ENCODE data around the gene BCL2L15.
A peak's percentile ranks its signal among the peaks of the same experiment; 100 is the strongest.
"Not testable (repeated sequence)": the region's sequence is repeated elsewhere in the genome, so short reads cannot be mapped to it uniquely, and the experiment has no call there.

The BCL2L15 gene

GRCh38 chr1:113870778-113871177 is 16.6 kb downstream of the BCL2L15 start:
- no peak for DNase-seq (ENCODE audit: low spot score)

- DNase-seq (ENCODE audit: low spot score), result no peak
These were observed 18.8 kb downstream of the BCL2L15 start for GRCh38 chr1:113868387-113869083.

GRCh38 chr1:113861641-113862040 is 25.7 kb downstream of the BCL2L15 start:
- DNase-seq (ENCODE audit: low spot score), result no peak

- peak; percentile 25 for DNase-seq (ENCODE audit: low spot score)
These were observed 26.5 kb downstream of the BCL2L15 start for GRCh38 chr1:113860891-113861290.

- DNase-seq (ENCODE audit: low spot score), result no peak
These were observed 27.8 kb downstream of the BCL2L15 start for GRCh38 chr1:113859478-113860175.

- DNase-seq (ENCODE audit: low spot score), result no peak
These were observed 28.4 kb downstream of the BCL2L15 start for GRCh38 chr1:113858982-113859381.

GRCh38 chr1:113858418-113858817 is 29.0 kb downstream of the BCL2L15 start:
- no peak for DNase-seq (ENCODE audit: low spot score)

- DNase-seq (ENCODE audit: low spot score), result no peak
These were observed 29.6 kb downstream of the BCL2L15 start for GRCh38 chr1:113857776-113858175.

- DNase-seq (ENCODE audit: low spot score), result no peak
These were observed 31.0 kb downstream of the BCL2L15 start for GRCh38 chr1:113856401-113856790.

GRCh38 chr1:113855630-113856400 is 31.6 kb downstream of the BCL2L15 start:
- DNase-seq (ENCODE audit: low spot score), result no peak

GRCh38 chr1:113854234-113854633 is 33.1 kb downstream of the BCL2L15 start:
- no peak for DNase-seq (ENCODE audit: low spot score)

GRCh38 chr1:113852694-113853093 is 34.7 kb downstream of the BCL2L15 start:
- DNase-seq (ENCODE audit: low spot score), result not testable (repeated sequence)

GRCh38 chr1:113850127-113850796 is 37.1 kb downstream of the BCL2L15 start:
- no peak for DNase-seq (ENCODE audit: low spot score)

GRCh38 chr1:113849072-113849471 is 38.3 kb downstream of the BCL2L15 start:
- no peak for DNase-seq (ENCODE audit: low spot score)

- no peak for DNase-seq (ENCODE audit: low spot score)
These were observed 40.9 kb downstream of the BCL2L15 start for GRCh38 chr1:113846391-113847035.

GRCh38 chr1:113836534-113836933 is 50.8 kb downstream of the BCL2L15 start:
- no peak for DNase-seq (ENCODE audit: low spot score)

- DNase-seq (ENCODE audit: low spot score), result peak; percentile 15
These were observed 51.6 kb downstream of the BCL2L15 start for GRCh38 chr1:113835686-113836290.

GRCh38 chr1:113834716-113835115 is 52.7 kb downstream of the BCL2L15 start:
- no peak for DNase-seq (ENCODE audit: low spot score)

Measured in hepatic stellate cell (primary cell).